HG02970 (cell line): ENCODE measurements around the gene OR8H3.
"Not testable (repeated sequence)": the region's sequence is repeated elsewhere in the genome, so short reads cannot be mapped to it uniquely, and the experiment has no call there.

Source experiments
- ATAC-seq: cut with Tn5 transposase; IDR thresholded peaks from one replicate; pipeline ENCODE4 v1.9.1; 2021; ENCODE audit warnings: mild to moderate bottlenecking, moderate library complexity, moderate number of reproducible peaks; ENCODE audit not compliant: unreplicated experiment, low FRiP score

Gene OR8H3

GRCh38 chr11:56122073-56122472, at the start of gene OR8H3:
Gene OR8H3, plus strand, starts transcription at chr11:56122373. Its CDS starts 0 bp downstream, at chr11:56122373.
- ATAC-seq: no peak

- ATAC-seq: no peak
Observed at GRCh38 chr11:56089697-56090096, 32.5 kb upstream of the OR8H3 start.

GRCh38 chr11:56093008-56093407, 29.2 kb upstream of the OR8H3 start, which contains the start of gene OR8I2:
Gene OR8I2, plus strand, starts transcription at chr11:56093308. Its CDS starts 0 bp downstream, at chr11:56093308.
- no peak for ATAC-seq

GRCh38 chr11:56103210-56103737, 18.9 kb upstream of the OR8H3 start, which contains the start of gene OR8H2:
Gene OR8H2, plus strand, starts transcription at chr11:56103687. Its CDS starts 1,356 bp downstream, at chr11:56105043.
- ATAC-seq: no peak

GRCh38 chr11:56140151-56140661, 18.0 kb downstream of the OR8H3 start, which contains the start of gene OR8J3:
Gene OR8J3, minus strand, starts transcription at chr11:56140201. Its CDS starts 2,483 bp downstream, at chr11:56137718.
- ATAC-seq: no peak

- ATAC-seq: not testable (repeated sequence)
Observed at GRCh38 chr11:56143681-56144080, 21.5 kb downstream of the OR8H3 start.

GRCh38 chr11:56151376-56151775, 29.2 kb downstream of the OR8H3 start:
- ATAC-seq: no peak

GRCh38 chr11:56152333-56152732, 30.2 kb downstream of the OR8H3 start:
- no peak for ATAC-seq

GRCh38 chr11:56160217-56160616, 38.0 kb downstream of the OR8H3 start, which contains the start of gene OR8K5:
Gene OR8K5, minus strand, starts transcription at chr11:56160317. Its CDS starts 0 bp downstream, at chr11:56160317.
- ATAC-seq: no peak

GRCh38 chr11:56163804-56164203, 41.6 kb downstream of the OR8H3 start:
- ATAC-seq: no peak

- ATAC-seq: no peak
Observed at GRCh38 chr11:56172256-56172830, 50.2 kb downstream of the OR8H3 start.
